Measurements from ENCODE around the gene MED25. TPM values are rescaled to one million over a fixed set of nuclear protein-coding genes. Genes with fewer than 3 reads are reported as not detected.

MED25 gene
- total RNA-seq, 1 donor from 2014 or later = 72.2 TPM

DNA sequence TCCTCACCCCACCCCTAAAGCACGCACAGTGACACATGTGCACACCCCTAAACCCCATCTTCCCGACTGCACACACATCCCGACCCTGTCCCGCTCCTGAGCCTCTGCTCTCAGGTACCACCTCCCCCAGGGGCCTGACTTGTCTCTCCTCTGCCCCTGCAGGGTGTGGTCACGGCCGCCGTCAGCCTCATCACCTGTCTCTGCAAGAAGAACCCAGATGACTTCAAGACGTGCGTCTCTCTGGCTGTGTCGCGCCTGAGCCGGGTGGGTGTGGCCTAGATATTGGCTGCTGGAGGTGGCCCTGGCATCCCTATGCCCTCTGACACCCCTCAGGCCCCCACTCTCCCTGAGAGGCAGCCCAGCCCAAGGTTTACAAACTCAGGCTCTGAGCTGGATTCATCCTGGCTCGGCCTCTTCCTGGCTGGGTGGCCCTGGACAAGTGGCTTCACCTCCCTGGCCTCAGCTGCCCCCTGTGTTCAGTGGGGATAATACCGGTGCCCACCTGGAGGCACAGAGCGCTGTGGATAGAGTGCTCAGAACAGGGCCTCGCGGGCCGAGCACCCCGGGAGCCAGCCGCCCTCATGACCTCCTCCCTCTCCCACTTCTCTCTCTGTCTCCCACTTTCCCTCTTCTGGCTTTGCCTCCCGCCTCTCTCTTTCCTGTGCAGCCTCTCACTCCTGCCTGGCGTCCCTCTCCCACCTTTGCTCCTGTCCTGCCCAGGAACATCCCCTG is 25.1 kb upstream of the MED25 start:
- Mint-ChIP-seq H3K27ac (ENCODE audit: unreplicated experiment) (no peak overlapping the region), H3K9me3 (ENCODE audit: unreplicated experiment) (no peaks in the 10 kb centered on the region), H3K27me3 (ENCODE audit: low read depth, unreplicated experiment) (no peaks in the 10 kb centered on the region), H3K4me1 (ENCODE audit: low read depth, unreplicated experiment) (no peaks in the 10 kb centered on the region), H3K36me3 (ENCODE audit: low read depth, unreplicated experiment) (peaks cover 33% of the 10 kb centered on the region), H3K4me3 (ENCODE audit: unreplicated experiment) (no peak overlapping the region)
- no peak overlapping the region for H3K9ac ChIP-seq (ENCODE audit: low read length)
- no peaks in the 10 kb centered on the region for H3K27me3 ChIP-seq (ENCODE audit: insufficient read depth, low read length)
- H3K79me2 ChIP-seq (ENCODE audit: insufficient read depth, low read length) = peaks cover 24% of the 10 kb centered on the region
- no peak for DNase-seq (ENCODE audit: low read depth)
- H3K27ac ChIP-seq (ENCODE audit: low read depth, low read length) = no peak overlapping the region
- H3K9me3 ChIP-seq (ENCODE audit: insufficient read depth, low read depth, low read length) = no peaks in the 10 kb centered on the region
- peaks cover 23% of the 10 kb centered on the region for H3K36me3 ChIP-seq (ENCODE audit: insufficient read depth, low read length)
- H3K4me3 ChIP-seq (ENCODE audit: insufficient read depth, low read depth, low read length) = no peak overlapping the region
- no peak overlapping the region for H2AFZ ChIP-seq (ENCODE audit: low read depth, low read length)
- peaks cover 4% of the 10 kb centered on the region for H3K4me1 ChIP-seq (ENCODE audit: insufficient read depth, low read length)
- FAIRE-seq = no peak
- no peak overlapping the region for H3K4me2 ChIP-seq (ENCODE audit: low read length)
- peaks cover 35% of the 10 kb centered on the region for H4K20me1 ChIP-seq (ENCODE audit: insufficient read depth, low read length)
- TF ChIP-seq EZH2 (IDR thresholded peaks at IDR 0.05; ENCODE audit: insufficient read depth, low read length) = no peak
- TF ChIP-seq, protein P1, sequence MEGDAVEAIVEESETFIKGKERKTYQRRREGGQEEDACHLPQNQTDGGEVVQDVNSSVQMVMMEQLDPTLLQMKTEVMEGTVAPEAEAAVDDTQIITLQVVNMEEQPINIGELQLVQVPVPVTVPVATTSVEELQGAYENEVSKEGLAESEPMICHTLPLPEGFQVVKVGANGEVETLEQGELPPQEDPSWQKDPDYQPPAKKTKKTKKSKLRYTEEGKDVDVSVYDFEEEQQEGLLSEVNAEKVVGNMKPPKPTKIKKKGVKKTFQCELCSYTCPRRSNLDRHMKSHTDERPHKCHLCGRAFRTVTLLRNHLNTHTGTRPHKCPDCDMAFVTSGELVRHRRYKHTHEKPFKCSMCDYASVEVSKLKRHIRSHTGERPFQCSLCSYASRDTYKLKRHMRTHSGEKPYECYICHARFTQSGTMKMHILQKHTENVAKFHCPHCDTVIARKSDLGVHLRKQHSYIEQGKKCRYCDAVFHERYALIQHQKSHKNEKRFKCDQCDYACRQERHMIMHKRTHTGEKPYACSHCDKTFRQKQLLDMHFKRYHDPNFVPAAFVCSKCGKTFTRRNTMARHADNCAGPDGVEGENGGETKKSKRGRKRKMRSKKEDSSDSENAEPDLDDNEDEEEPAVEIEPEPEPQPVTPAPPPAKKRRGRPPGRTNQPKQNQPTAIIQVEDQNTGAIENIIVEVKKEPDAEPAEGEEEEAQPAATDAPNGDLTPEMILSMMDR (IDR thresholded peaks at IDR 0.05; ENCODE audit: insufficient read depth, low read depth, low read length) = no peak

DNA sequence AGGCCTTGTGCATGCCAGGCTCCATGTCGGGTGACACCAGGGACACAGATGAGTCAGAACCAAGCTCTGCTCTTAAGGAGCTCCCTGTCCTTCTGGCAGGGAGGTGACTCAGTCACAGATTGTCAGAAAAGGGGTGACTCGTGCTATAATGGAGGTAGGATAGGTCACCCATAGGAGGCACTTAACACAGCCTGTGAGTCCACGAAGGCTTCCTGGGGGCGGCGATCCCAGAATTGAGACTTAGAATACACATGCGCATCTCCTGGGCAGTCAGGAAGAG is 24.6 kb upstream of the MED25 start:
- DNase-seq (ENCODE audit: low read depth) (no peak), FAIRE-seq (no peak)
- no peak overlapping the region for H3K27ac Mint-ChIP-seq (ENCODE audit: unreplicated experiment)
- no peak overlapping the region for H2AFZ ChIP-seq (ENCODE audit: low read depth, low read length)
- no peak overlapping the region for H3K9ac ChIP-seq (ENCODE audit: low read length)
- H3K27me3 ChIP-seq (ENCODE audit: insufficient read depth, low read length) = no peaks in the 10 kb centered on the region
- peaks cover 30% of the 10 kb centered on the region for H4K20me1 ChIP-seq (ENCODE audit: insufficient read depth, low read length)
- H3K27ac ChIP-seq (ENCODE audit: low read depth, low read length) = no peak overlapping the region
- H3K4me3 Mint-ChIP-seq (ENCODE audit: unreplicated experiment) = no peak overlapping the region
- peaks cover 19% of the 10 kb centered on the region for H3K79me2 ChIP-seq (ENCODE audit: insufficient read depth, low read length)
- H3K9me3 Mint-ChIP-seq (ENCODE audit: unreplicated experiment) = no peaks in the 10 kb centered on the region
- H3K4me3 ChIP-seq (ENCODE audit: insufficient read depth, low read depth, low read length) = no peak overlapping the region
- H3K36me3 ChIP-seq (ENCODE audit: insufficient read depth, low read length) = peaks cover 24% of the 10 kb centered on the region
- H3K4me1 ChIP-seq (ENCODE audit: insufficient read depth, low read length) = peaks cover 4% of the 10 kb centered on the region
- no peaks in the 10 kb centered on the region for H3K9me3 ChIP-seq (ENCODE audit: insufficient read depth, low read depth, low read length)
- H3K36me3 Mint-ChIP-seq (ENCODE audit: low read depth, unreplicated experiment) = peaks cover 30% of the 10 kb centered on the region
- no peak for TF ChIP-seq EZH2 (IDR thresholded peaks at IDR 0.05; ENCODE audit: insufficient read depth, low read length)
- TF ChIP-seq, protein P1 (IDR thresholded peaks at IDR 0.05; ENCODE audit: insufficient read depth, low read depth, low read length) = no peak
- no peaks in the 10 kb centered on the region for H3K4me1 Mint-ChIP-seq (ENCODE audit: low read depth, unreplicated experiment)
- H3K27me3 Mint-ChIP-seq (ENCODE audit: low read depth, unreplicated experiment) = no peaks in the 10 kb centered on the region
- no peak overlapping the region for H3K4me2 ChIP-seq (ENCODE audit: low read length)

DNA sequence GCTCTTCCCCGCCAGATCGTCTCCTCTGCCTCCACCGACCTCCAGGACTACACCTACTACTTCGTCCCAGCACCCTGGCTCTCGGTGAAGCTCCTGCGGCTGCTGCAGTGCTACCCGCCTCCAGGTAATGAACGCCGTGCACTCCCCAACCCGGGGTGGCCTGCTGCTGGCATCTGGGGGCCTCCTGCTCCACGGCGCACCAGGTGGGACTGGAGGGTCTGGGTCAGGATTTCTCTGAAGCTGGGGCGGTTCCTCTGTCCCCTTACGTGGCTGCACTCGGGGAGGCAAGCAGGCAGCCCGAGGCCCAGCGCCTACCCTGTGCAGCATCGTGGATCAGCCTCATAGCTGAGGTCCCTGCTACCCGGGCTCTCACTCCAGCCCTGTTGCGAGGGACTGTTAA is 22.5 kb upstream of the MED25 start:
- Mint-ChIP-seq H3K36me3 (ENCODE audit: low read depth, unreplicated experiment) (peaks cover 34% of the 10 kb centered on the region), H3K27ac (ENCODE audit: unreplicated experiment) (no peak overlapping the region)
- TF ChIP-seq EZH2 (IDR thresholded peaks at IDR 0.05; ENCODE audit: insufficient read depth, low read length) = no peak
- TF ChIP-seq, protein P1 (IDR thresholded peaks at IDR 0.05; ENCODE audit: insufficient read depth, low read depth, low read length) = no peak

More for the DNA sequence above, 22.5 kb upstream of the MED25 start:
- DNase-seq (ENCODE audit: low read depth) (no peak), FAIRE-seq (no peak)
- H3K4me3 ChIP-seq (ENCODE audit: insufficient read depth, low read depth, low read length) = no peak overlapping the region
- H3K9me3 ChIP-seq (ENCODE audit: insufficient read depth, low read depth, low read length) = no peaks in the 10 kb centered on the region
- Mint-ChIP-seq H3K4me3 (ENCODE audit: unreplicated experiment) (no peak overlapping the region), H3K4me1 (ENCODE audit: low read depth, unreplicated experiment) (no peaks in the 10 kb centered on the region), H3K9me3 (ENCODE audit: unreplicated experiment) (no peaks in the 10 kb centered on the region), H3K27me3 (ENCODE audit: low read depth, unreplicated experiment) (no peaks in the 10 kb centered on the region)
- no peak overlapping the region for H3K27ac ChIP-seq (ENCODE audit: low read depth, low read length)
- H3K9ac ChIP-seq (ENCODE audit: low read length) = no peak overlapping the region
- no peak overlapping the region for H2AFZ ChIP-seq (ENCODE audit: low read depth, low read length)
- peaks cover 5% of the 10 kb centered on the region for H3K79me2 ChIP-seq (ENCODE audit: insufficient read depth, low read length)
- peaks cover 23% of the 10 kb centered on the region for H3K36me3 ChIP-seq (ENCODE audit: insufficient read depth, low read length)
- H3K27me3 ChIP-seq (ENCODE audit: insufficient read depth, low read length) = no peaks in the 10 kb centered on the region
- no peak overlapping the region for H3K4me2 ChIP-seq (ENCODE audit: low read length)
- H3K4me1 ChIP-seq (ENCODE audit: insufficient read depth, low read length) = peaks cover 4% of the 10 kb centered on the region
- peaks cover 11% of the 10 kb centered on the region for H4K20me1 ChIP-seq (ENCODE audit: insufficient read depth, low read length)
